ENCODE results near the gene STAT5B. TPM values are rescaled to one million over a fixed set of nuclear protein-coding genes. Genes with fewer than 3 reads are reported as not detected.
"Not testable (repeated sequence)": the region's sequence is repeated elsewhere in the genome, so short reads cannot be mapped to it uniquely, and the experiment has no call there.

STAT5B gene
- total RNA-seq, 1 experiment from 2014 or later, result 38.0 TPM

DNA sequence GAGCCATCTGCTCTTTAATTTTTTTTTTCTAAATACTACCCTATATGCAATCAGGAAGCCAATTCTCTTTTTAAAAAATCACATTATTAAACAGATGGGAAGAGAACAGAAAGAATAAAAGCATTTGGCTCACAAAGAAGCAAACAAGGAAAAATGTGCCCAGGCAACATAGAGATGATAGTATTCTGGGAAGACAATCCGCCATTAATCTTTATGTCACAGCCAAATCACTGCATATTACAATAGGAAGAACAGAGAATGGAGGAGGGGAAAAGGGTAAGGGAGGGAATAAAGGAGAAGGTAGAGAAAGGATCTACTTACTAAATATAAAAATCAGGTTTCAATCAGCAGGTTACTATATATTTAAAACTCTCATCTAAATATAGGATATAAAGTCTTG, 34.3 kb downstream of the STAT5B start:
- DNase-seq (ENCODE audit: extremely low read depth, low read depth), result no peak

DNA sequence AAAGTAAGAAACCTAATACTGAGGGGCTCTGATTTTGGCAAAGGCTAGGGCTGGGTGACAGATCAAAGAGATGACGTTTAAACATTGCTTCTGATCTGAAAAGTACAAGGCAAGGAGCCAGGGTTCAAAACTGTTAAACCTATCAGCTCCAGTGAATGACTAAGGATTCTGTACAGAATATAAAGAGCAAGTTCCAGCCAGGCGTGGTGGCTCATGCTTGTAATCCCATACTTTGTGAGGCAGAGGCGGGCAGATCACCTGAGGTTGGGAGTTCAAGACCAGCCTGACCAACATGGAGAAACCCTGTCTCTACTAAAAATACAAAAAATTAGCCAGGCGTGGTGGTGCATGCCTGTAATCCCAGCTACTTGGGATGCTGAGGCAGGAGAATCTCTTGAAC, 35.3 kb downstream of the STAT5B start:
- not testable (repeated sequence) for DNase-seq (ENCODE audit: extremely low read depth, low read depth)

- no peak for DNase-seq (ENCODE audit: extremely low read depth, low read depth)
These were observed 36.0 kb downstream of the STAT5B start for GRCh38 chr17:42240201-42240600.

- not testable (repeated sequence) for DNase-seq (ENCODE audit: extremely low read depth, low read depth)
These were observed 36.6 kb downstream of the STAT5B start for GRCh38 chr17:42239576-42239975.

- no peak for DNase-seq (ENCODE audit: extremely low read depth, low read depth)
These were observed 39.4 kb downstream of the STAT5B start for GRCh38 chr17:42236760-42237159.

DNA sequence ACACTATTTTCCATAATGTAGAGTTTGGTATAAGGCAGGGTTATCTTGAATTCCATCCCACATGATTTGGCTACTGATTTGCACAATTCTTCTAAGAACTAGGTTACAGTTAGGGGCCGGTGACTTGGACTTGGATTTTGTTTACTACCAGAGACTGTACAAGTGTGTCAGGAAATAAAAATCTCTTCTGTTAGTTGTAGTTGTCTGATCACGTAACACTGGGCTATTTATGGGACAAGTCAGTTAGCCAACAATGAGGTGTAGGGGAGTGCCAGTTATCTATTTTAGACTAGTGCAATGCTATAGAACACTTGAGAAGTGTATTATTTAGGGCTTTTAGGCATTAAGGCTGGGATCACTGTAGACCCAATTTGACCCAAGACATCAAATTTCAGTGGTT, 42.2 kb downstream of the STAT5B start:
- DNase-seq (ENCODE audit: extremely low read depth, low read depth), result no peak

GRCh38 chr17:42233156-42233555, 43.0 kb downstream of the STAT5B start:
- DNase-seq (ENCODE audit: extremely low read depth, low read depth), result no peak

DNA sequence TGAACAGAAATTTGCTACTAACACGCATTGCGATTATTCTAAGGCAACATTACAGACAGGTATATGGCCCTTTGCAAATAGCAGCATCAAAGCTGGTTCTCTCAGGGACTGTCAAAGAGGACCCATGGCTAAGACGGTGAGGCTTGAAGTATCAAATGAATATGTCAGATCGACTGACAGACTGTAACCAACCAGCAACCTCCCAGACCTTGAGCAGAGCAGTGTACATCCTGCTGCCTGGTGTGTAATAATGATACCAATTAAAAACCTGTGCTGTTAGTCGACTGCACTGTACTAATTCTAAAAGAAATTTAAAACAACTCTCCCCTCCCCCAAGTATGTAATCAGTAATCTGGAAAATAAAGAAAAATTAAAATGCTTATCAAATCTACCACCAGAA, 46.0 kb downstream of the STAT5B start:
- no peak for DNase-seq (ENCODE audit: extremely low read depth, low read depth)

- DNase-seq (ENCODE audit: extremely low read depth, low read depth), result no peak
These were observed 48.1 kb downstream of the STAT5B start for GRCh38 chr17:42227849-42228700.

DNA sequence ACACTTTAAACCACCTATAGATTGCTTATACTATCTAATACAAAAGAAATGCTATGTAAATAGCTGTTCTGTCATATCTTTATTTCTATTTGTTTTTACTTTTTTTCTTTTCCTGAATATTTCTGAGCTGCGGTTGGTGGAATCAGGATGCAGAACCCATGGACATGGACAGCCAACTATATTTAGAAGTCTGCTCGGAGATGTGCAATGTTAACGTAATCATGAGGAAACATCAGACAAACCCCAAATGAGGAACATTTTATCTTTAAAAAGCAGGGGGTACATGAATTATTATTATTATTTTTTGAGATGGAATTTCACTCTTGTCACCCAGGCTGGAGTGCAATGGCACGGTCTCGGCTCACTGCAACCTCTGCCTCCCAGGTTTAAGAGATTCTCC, 50.5 kb downstream of the STAT5B start:
- DNase-seq (ENCODE audit: extremely low read depth, low read depth), result no peak

DNA sequence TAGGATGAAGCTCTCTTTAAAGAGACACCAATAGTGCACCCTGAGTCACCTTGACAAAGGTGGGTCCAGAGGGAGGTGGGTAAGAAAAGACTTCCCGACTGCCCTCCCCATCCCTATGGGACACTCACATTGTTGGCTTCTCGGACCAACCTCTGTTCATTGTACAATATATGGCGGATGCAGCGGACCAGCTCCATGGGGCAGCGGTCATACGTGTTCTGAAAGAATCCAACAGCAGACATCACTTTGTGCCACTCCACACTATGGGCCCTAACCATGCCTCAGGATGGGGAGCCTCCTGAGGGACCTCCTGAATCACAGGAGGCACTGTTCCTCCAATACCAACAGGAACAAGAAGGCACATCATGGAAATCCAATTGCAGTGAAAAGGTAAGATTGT, 51.5 kb downstream of the STAT5B start:
- no peak for DNase-seq (ENCODE audit: extremely low read depth, low read depth)

- peak; percentile 44 for DNase-seq (ENCODE audit: extremely low read depth, low read depth)
These were observed 54.1 kb downstream of the STAT5B start for GRCh38 chr17:42221886-42222745.

DNA sequence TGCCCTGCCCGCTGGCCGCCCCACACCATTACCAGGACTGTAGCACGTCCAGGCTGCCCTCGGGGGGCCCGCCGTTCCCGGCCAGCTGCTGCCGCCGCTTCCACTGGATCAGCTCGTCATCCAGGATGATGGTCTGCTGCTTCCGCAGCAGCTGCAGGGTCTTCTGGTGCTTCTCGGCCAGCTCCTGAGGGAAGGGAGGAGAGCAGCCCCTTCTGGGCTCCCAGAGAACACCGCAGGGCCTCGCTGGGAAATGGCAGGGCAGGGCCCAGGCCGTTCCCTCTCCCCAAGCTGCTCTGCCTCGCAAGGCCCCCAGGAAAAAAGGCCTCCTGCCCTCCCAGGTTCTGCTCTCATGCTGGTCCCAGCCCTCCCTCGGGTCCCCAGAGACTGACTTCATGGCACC, 56.9 kb downstream of the STAT5B start:
- DNase-seq (ENCODE audit: extremely low read depth, low read depth), result not testable (repeated sequence)

DNA sequence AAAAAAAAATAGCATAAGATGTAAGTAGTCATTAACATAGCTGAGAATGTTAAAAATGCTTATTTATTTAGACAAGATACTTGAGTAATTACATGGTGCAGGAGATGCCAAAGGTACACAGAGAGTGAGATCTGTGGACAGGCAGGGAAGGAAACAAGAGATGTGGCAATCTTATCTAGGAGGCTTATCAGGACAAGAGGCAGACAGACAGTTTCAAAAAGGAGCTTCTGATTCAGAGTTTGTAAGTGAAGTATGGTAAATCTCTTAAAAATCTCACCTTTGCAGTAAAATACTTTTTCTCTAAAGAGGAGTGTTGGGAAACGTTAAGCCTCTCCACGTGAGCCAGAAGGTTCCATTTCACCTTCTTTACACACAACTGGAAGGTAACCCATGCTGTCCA, 62.0 kb downstream of the STAT5B start:
- no peak for DNase-seq (ENCODE audit: extremely low read depth, low read depth)

DNA sequence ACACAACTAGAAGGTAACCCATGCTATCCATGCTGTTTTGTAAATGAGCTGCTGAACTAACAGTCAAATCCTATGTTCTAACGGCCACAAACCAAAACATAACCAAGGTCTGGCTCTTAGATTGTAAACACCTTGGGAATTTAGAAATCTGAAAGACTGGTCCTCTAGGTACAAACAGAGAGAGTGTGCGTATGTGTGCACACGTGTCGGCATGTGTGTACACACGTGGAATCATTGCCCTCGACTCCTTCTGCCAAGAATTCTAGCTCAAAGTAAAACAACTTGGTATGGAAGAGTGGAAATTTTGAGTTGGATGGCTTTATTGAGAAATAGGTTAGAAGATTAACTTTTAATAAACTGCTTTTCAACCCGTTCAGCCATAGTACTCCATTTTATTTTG, 63.8 kb downstream of the STAT5B start:
- DNase-seq (ENCODE audit: extremely low read depth, low read depth), result no peak

DNA sequence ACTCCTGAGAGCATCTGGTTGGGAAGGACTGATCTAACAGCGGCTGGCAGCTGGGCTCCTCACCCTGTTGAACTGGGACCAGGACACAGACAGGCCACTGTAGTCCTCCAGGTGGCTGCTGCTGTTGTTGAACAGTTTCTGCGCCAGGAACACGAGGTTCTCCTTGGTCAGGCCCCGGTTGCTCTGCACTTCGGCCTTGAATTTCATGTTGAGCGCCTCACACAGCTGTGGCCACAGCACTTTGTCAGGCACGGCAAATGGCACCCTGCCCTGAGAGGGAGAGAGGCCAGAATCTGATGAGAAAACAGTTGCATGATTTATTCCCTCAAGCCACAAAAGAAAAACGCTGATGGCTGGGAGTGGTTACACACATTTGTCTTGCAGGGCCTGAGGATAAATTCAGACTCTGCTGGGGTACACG, 64.3 kb downstream of the STAT5B start:
- not testable (repeated sequence) for DNase-seq (ENCODE audit: extremely low read depth, low read depth)

DNA sequence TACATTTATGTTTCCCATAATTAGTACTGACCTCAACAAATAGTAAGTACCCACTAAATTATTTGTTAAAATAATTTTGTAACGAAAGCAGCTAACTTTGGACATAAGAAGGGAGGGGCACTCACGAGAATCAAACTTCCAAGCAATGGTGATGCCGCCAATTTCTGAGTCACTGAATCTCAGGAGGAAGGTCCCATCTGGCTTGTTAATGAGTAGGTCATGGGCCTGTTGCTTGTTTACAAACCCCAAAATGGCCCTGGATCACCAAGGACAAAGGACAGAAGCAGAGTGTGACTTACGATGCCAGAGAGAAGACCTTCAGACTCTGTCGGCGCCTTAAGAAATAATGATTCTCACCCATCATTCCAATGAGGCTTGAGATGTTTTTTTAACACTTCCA, 66.1 kb downstream of the STAT5B start:
- DNase-seq (ENCODE audit: extremely low read depth, low read depth), result no peak

DNA sequence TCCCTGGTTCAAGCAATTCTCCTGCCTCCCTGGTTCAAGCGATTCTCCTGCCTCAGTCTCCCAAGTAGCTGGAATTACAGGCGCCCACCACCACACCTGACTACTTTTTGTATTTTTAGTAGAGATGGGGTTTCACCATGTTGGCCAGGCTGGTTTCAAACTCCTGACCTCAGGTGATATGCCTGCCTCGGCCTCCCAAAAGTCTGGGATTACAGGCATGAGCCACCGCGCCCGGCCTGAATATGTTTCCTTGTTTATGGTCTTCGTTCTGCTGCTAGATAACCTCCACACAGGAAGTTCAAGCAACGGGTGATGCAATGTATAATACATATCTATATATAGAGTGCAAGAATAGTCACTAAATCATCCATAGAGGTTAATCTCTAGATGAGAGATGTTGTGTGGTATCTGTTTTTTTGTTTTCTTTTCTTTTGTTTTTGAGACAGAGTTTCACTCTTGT, 70.0 kb downstream of the STAT5B start:
- not testable (repeated sequence) for DNase-seq (ENCODE audit: extremely low read depth, low read depth)

DNA sequence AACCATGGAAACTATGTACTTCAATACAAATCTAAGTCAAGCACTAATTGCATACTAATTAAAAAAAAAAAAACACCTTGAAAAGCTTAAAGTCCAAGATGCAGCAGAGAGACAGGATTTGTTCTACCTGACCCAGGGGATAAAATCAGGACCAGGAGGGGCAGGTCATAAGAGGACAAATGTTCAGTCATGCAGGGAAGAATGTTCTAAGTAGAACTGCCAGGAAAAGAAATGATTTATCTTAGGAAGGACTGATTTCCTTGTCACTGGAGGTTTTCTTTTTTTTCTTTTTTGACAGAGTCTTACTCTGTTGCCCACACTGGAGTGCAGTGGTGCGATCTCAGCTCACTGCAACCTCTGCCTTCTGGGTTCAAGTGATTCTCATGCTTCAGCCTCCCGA, 72.8 kb downstream of the STAT5B start:
- DNase-seq (ENCODE audit: extremely low read depth, low read depth), result no peak

GRCh38 chr17:42202696-42203095, 73.5 kb downstream of the STAT5B start:
- DNase-seq (ENCODE audit: extremely low read depth, low read depth), result no peak

GRCh38 chr17:42202159-42202558, 74.0 kb downstream of the STAT5B start:
- DNase-seq (ENCODE audit: extremely low read depth, low read depth), result no peak

GRCh38 chr17:42201458-42201772, 74.8 kb downstream of the STAT5B start:
- DNase-seq (ENCODE audit: extremely low read depth, low read depth), result no peak
